SK-N-SH (cell line): Measurements from ENCODE around the gene CCSER1. TPM values are rescaled to one million over a fixed set of nuclear protein-coding genes. Genes with fewer than 3 reads are reported as not detected.

Experiments used
- CTCF ChIA-PET: fragments of 300-600, 350-600 bp; formaldehyde crosslinking; extraction: SDS; loops from one replicate; lab custom pipeline; 2021; lab: Yijun Ruan, JAX
- POLR2A ChIA-PET: fragments of 350-600 bp; sonication (Branson Sonifier 250); formaldehyde crosslinking; extraction: SDS; loops from one replicate; lab custom pipeline; 2020; ENCODE audit warnings: antibody characterized with exemption, inconsistent platforms; lab: Yijun Ruan, JAX
- DNase-seq: peaks from one replicate; pipeline ENCODE4 v3.0.0; 2012
- H2AFZ ChIP-seq: fragments of 200-600 bp; sonication (generic); 2 replicates; pipeline ENCODE4 v1.8.1; 2016; ENCODE audit warnings: antibody characterized with exemption, mild to moderate bottlenecking, low read depth
- H3F3A ChIP-seq: fragments of 200-600 bp; sonication (generic); replicated peaks from 2 replicates; pipeline ENCODE3; 2016; ENCODE audit warnings: antibody characterized with exemption, mild to moderate bottlenecking; ENCODE audit not compliant: insufficient read depth
- H3K27ac ChIP-seq, 2 experiments: fragments of 200-500 bp in 1 of 2; fragments of 200-600 bp in 1 of 2; sonication (Bioruptor generic) in 1 of 2; sonication (generic), shearing (Covaris generic) in 1 of 2; 2 replicates each; pipeline versions ENCODE4 v1.5.1 to v1.6.1; 2014 to 2016; ENCODE audit warnings: low read depth in 2 of 2, inconsistent platforms in 1 of 2, low read length in 1 of 2, mild to moderate bottlenecking in 1 of 2, mixed read lengths in 1 of 2
- H3K27me3 ChIP-seq: fragments of 200-600 bp; sonication (generic), shearing (Covaris generic); 2 replicates; pipeline ENCODE4 v1.6.1; 2016; ENCODE audit warnings: mixed run types; ENCODE audit not compliant: insufficient read depth
- H3K36me3 ChIP-seq, 2 experiments: fragments of 200-500 bp in 1 of 2; fragments of 200-600 bp in 1 of 2; sonication (Bioruptor generic) in 1 of 2; sonication (generic) in 1 of 2; replicated peaks in 1 of 2; 2 replicates each; pipeline versions ENCODE3 to v1.5.1; 2014 to 2016; ENCODE audit warnings: low read length in 1 of 2, mild to moderate bottlenecking in 1 of 2; ENCODE audit not compliant: insufficient read depth in 2 of 2, control insufficient read depth in 1 of 2
- H3K4me1 ChIP-seq, 2 experiments: fragments of 200-500 bp in 1 of 2; fragments of 200-600 bp in 1 of 2; sonication (Bioruptor generic) in 1 of 2; sonication (generic), shearing (Covaris generic) in 1 of 2; 2 replicates each; pipeline versions ENCODE4 v1.5.1 to v1.6.1; 2014 to 2016; ENCODE audit warnings: low read depth in 1 of 2, low read length in 1 of 2, mixed run types in 1 of 2; ENCODE audit not compliant: insufficient read depth in 2 of 2, control insufficient read depth in 1 of 2
- H3K4me2 ChIP-seq: fragments of 200-600 bp; sonication (generic), shearing (Covaris generic); 2 replicates; pipeline ENCODE4 v1.6.1; 2017; ENCODE audit warnings: mixed run types
- H3K4me3 ChIP-seq, 2 experiments: fragments of 200-500 bp in 1 of 2; fragments of 200-600 bp in 1 of 2; sonication (Bioruptor generic) in 1 of 2; sonication (generic), shearing (Covaris generic) in 1 of 2; 2 replicates each; pipeline versions ENCODE4 v1.5.1 to v1.8.1; 2014 to 2016; ENCODE audit warnings: low read depth in 2 of 2, inconsistent platforms in 1 of 2, low read length in 1 of 2, mild to moderate bottlenecking in 1 of 2, mixed read lengths in 1 of 2, moderate library complexity in 1 of 2
- H3K79me2 ChIP-seq: fragments of 200-600 bp; sonication (generic); 2 replicates; pipeline ENCODE4 v1.8.1; 2017; ENCODE audit warnings: mild to moderate bottlenecking; ENCODE audit not compliant: insufficient read depth
- H3K9ac ChIP-seq: fragments of 200-600 bp; sonication (generic); 2 replicates; pipeline ENCODE4 v1.6.1; 2017; ENCODE audit warnings: mixed run types
- H3K9me2 ChIP-seq: fragments of 200-600 bp; sonication (generic); 2 replicates; pipeline ENCODE4 v1.6.1; 2017; ENCODE audit warnings: mixed run types
- H3K9me3 ChIP-seq: fragments of 200-600 bp; sonication (generic); 2 replicates; pipeline ENCODE4 v1.6.1; 2017; ENCODE audit warnings: mixed run types, mild to moderate bottlenecking, moderate library complexity
- H4K20me1 ChIP-seq: fragments of 200-600 bp; sonication (generic); 2 replicates; pipeline ENCODE4 v1.6.1; 2017; ENCODE audit warnings: mild to moderate bottlenecking, mixed run types; ENCODE audit not compliant: insufficient read depth
- CHD2 ChIP-seq: fragments of 150-350 bp; IDR thresholded peaks from 2 replicates; pipeline ENCODE4 v1.6.1; 2018; ENCODE audit warnings: low read length; ENCODE audit not compliant: partially characterized antibody
- CTCF ChIP-seq: fragments of 200-600 bp; sonication (generic); IDR thresholded peaks from 2 replicates; pipeline ENCODE4 v1.6.1; 2017; ENCODE audit warnings: antibody characterized with exemption, mild to moderate bottlenecking, moderate library complexity
- ELF1 ChIP-seq: IDR thresholded peaks from 2 replicates; pipeline ENCODE4 v1.4.0; 2012
- EZH2phosphoT487 ChIP-seq: fragments of 200-600 bp; sonication (generic); IDR thresholded peaks from 2 replicates; pipeline ENCODE4 v1.6.1; 2017; ENCODE audit warnings: low read depth, mixed run types, mild to moderate bottlenecking, antibody characterized with exemption, moderate library complexity, borderline replicate concordance
- FOXJ3 ChIP-seq: sonication (generic); formaldehyde crosslinking; IDR thresholded peaks from 2 replicates; pipeline ENCODE4 v1.5.1; 2020; ENCODE audit warnings: mild to moderate bottlenecking, missing genetic modification reagents
- FOXM1 ChIP-seq: IDR thresholded peaks from 2 replicates; pipeline ENCODE4 v1.4.0; 2012; ENCODE audit warnings: low read depth, mild to moderate bottlenecking
- GATA2 ChIP-seq: sonication (generic); formaldehyde crosslinking; IDR thresholded peaks from 2 replicates; pipeline ENCODE4 v1.5.0; 2020; ENCODE audit warnings: mild to moderate bottlenecking, missing genetic modification reagents
- MAX ChIP-seq: IDR thresholded peaks from 2 replicates; pipeline ENCODE4 v1.4.0; 2012; ENCODE audit warnings: low read depth
- MXI1 ChIP-seq: IDR thresholded peaks from 2 replicates; pipeline ENCODE4 v1.6.1; 2012; ENCODE audit warnings: mild to moderate bottlenecking, low read depth, low read length, improper control_type of control experiment
- NFIC ChIP-seq: IDR thresholded peaks from 2 replicates; pipeline ENCODE4 v1.4.0; 2012; ENCODE audit warnings: borderline replicate concordance
- NRF1 ChIP-seq: IDR thresholded peaks from 2 replicates; pipeline ENCODE4 v1.6.1; 2012; ENCODE audit warnings: low read depth, mild to moderate bottlenecking, low read length
- PBX3 ChIP-seq: IDR thresholded peaks from 2 replicates; pipeline ENCODE4; 2012
- RAD21 ChIP-seq: IDR thresholded peaks from 2 replicates; pipeline ENCODE4 v1.6.1; 2012; ENCODE audit warnings: mild to moderate bottlenecking, low read length
- RCOR1 ChIP-seq: fragments of 150-350 bp; IDR thresholded peaks from 2 replicates; pipeline ENCODE4 v1.6.1; 2017; ENCODE audit warnings: antibody characterized with exemption, low read length
- SIN3A ChIP-seq: IDR thresholded peaks from 2 replicates; pipeline ENCODE4 v1.6.1; 2012; ENCODE audit warnings: low read depth, mild to moderate bottlenecking, low read length, moderate library complexity, borderline replicate concordance
- TCF12 ChIP-seq: IDR thresholded peaks from 2 replicates; pipeline ENCODE4 v1.4.0; 2012
- TEAD4 ChIP-seq: IDR thresholded peaks from 2 replicates; pipeline ENCODE4 v1.4.0; 2012; ENCODE audit warnings: mild to moderate bottlenecking, borderline replicate concordance; ENCODE audit not compliant: insufficient read depth
- USF1 ChIP-seq: IDR thresholded peaks from 2 replicates; pipeline ENCODE4 v1.4.0; 2012; ENCODE audit warnings: low read depth, borderline replicate concordance
- ZBTB33 ChIP-seq: IDR thresholded peaks from 2 replicates; pipeline ENCODE4 v1.4.0; 2012; ENCODE audit warnings: low read depth, borderline replicate concordance
- WGBS: methylation state at CpG from one replicate; pipeline ENCODE4 v1.1.6; 2017; ENCODE audit warnings: low lambda C conversion rate; 5-methylcytosine and 5-hydroxymethylcytosine counted together
- polyA plus RNA-seq, 3 experiments: library from polyadenylated mRNA; depleted of rRNA; stranded (reverse); fragments of >200 nt; gene quantifications; 2 replicates each; pipeline ENCODE4 v1.2.3, GENCODE V29; 2012

CCSER1 gene
- polyA plus RNA-seq, 1 of the 3 experiments (the other 2 are of a cell fraction): 0.05 TPM

- H3K79me2 ChIP-seq: no peaks in the 10 kb centered on the region
- DNase-seq: no peak
- H3K4me2 ChIP-seq: no peak overlapping the region
- no peaks in the 10 kb centered on the region for H3K36me3 ChIP-seq
- CTCF ChIA-PET: interaction anchor here (1.0 kb wide), 1 partner anchor 29 kb away, joined by 3 read pairs; no protein-coding TSS in a partner anchor
- H3K9ac ChIP-seq: no peak overlapping the region
- no peaks in the 10 kb centered on the region for H3F3A ChIP-seq
- H3K4me1 ChIP-seq: no peaks in the 10 kb centered on the region
- no peaks in the 10 kb centered on the region for H4K20me1 ChIP-seq
- no peak for TF ChIP-seq FOXJ3 (CRISPR knock-in tag)
- TF ChIP-seq GATA2 (CRISPR knock-in tag): no peak
- TF ChIP-seq TCF12: no peak
- no peak for TF ChIP-seq MAX
- TF ChIP-seq PBX3: no peak
- TF ChIP-seq RCOR1: no peak
- no peak for TF ChIP-seq MXI1
- TF ChIP-seq FOXM1: no peak
- TF ChIP-seq, all 33 proteins: peak for 0
- Histone ChIP-seq H3K4me3 (no peak overlapping the region), H3K27ac (no peak overlapping the region), H2AFZ (no peak overlapping the region; the same call in 1 of the 2 replicates), H3K27me3 (no peaks in the 10 kb centered on the region), H3K9me2 (no peaks in the 10 kb centered on the region; the same call in 1 of the 2 replicates), H3K9me3 (no peaks in the 10 kb centered on the region)
- POLR2A ChIA-PET: no interaction called here
- WGBS: 57% methylated on average over 2 of the region's 2 CpGs
Observed at GRCh38 chr4:91220315-91220714, 1093.1 kb downstream of the CCSER1 start.

- no peaks in the 10 kb centered on the region for H3K9me3 ChIP-seq
- H3K4me1 ChIP-seq: no peaks in the 10 kb centered on the region
- H3K27me3 ChIP-seq: no peaks in the 10 kb centered on the region
- WGBS: 73% methylated on average over 4 of the region's 4 CpGs
- no peak overlapping the region for H3K9ac ChIP-seq
- ChIA-PET POLR2A (no interaction called here), CTCF (no interaction called here)
- no peaks in the 10 kb centered on the region for H3F3A ChIP-seq
- H2AFZ ChIP-seq: no peak overlapping the region
- H3K36me3 ChIP-seq: no peaks in the 10 kb centered on the region
- DNase-seq: no peak
- TF ChIP-seq CHD2 (no peak), TEAD4 (no peak), CTCF (no peak), USF1 (no peak), NFIC (no peak), SIN3A (no peak), EZH2phosphoT487 (no peak), PBX3 (no peak), MAX (no peak), RAD21 (no peak), ELF1 (no peak), ZBTB33 (no peak), NRF1 (no peak)
- H3K4me3 ChIP-seq: no peak overlapping the region
- no peak overlapping the region for H3K4me2 ChIP-seq
- no peaks in the 10 kb centered on the region; the same call in 1 of the 2 replicates for H3K9me2 ChIP-seq
- H3K79me2 ChIP-seq: no peaks in the 10 kb centered on the region
- no peak overlapping the region for H3K27ac ChIP-seq
- no peaks in the 10 kb centered on the region for H4K20me1 ChIP-seq
Observed at GRCh38 chr4:91222014-91222413, 1094.8 kb downstream of the CCSER1 start.
